T-cell (primary cell): Measurements from ENCODE around the gene RUSC1. TPM values are rescaled to one million over a fixed set of nuclear protein-coding genes. Genes with fewer than 3 reads are reported as not detected.

ENCODE experiments used
- ATAC-seq, 4 experiments: fragments of 200-7000 bp in 3 of 4; fragments of 150-1000 bp in 1 of 4; cut with Tn5 transposase; replicated peaks in 1 of 4; 1 replicate in 3 of 4; 2 replicates in 1 of 4; pipeline ENCODE4 v1.10.0; 2021; ENCODE audit warnings: moderate library complexity in 3 of 4, mild to moderate bottlenecking in 2 of 4, moderate number of reproducible peaks in 1 of 4
- CTCF ChIA-PET, 2 donors: fragments of 300-600 bp; sonication (Branson Sonifier 250); formaldehyde crosslinking; loops; one replicate each; lab custom pipeline; 2022; ENCODE audit warnings: antibody characterized with exemption in 2 of 2; lab: Charles Lee
- POLR2A ChIA-PET, 2 donors: fragments of 300-600 bp; sonication (Branson Sonifier 250); formaldehyde crosslinking; loops; one replicate each; lab custom pipeline; 2022; ENCODE audit warnings: antibody characterized with exemption in 2 of 2; lab: Charles Lee
- DNase-seq, 35 experiments: peaks; one replicate each; pipeline versions ENCODE4 v3.0.0 to v3.0.0-alpha.2; 2013 to 2023
- H3K27ac ChIP-seq: one replicate; pipeline ENCODE4 v1.5.1; 2013; ENCODE audit warnings: low read length
- H3K27me3 ChIP-seq, 2 experiments: replicated peaks in 1 of 2; 1 replicate in 1 of 2; 2 replicates in 1 of 2; pipeline versions ENCODE4 v1.6.1 to v1.7.0; 2013; ENCODE audit warnings: low read length in 1 of 2, mixed read lengths in 1 of 2; ENCODE audit not compliant: control insufficient read depth in 2 of 2, insufficient read depth in 2 of 2; ENCODE audit errors: extremely low read depth in 1 of 2
- H3K36me3 ChIP-seq, 2 donors: 1 replicate in 1 of 2; 2 replicates in 1 of 2; pipeline versions ENCODE4 v1.6.1 to v1.7.0; 2013; ENCODE audit warnings: low read length in 1 of 2; ENCODE audit not compliant: control insufficient read depth in 2 of 2, insufficient read depth in 1 of 2; ENCODE audit errors: extremely low read depth in 1 of 2
- H3K4me1 ChIP-seq, 2 experiments: 1 replicate in 1 of 2; 2 replicates in 1 of 2; pipeline versions ENCODE4 v1.6.1 to v1.7.0; 2013; ENCODE audit warnings: low read length in 2 of 2, mixed read lengths in 1 of 2; ENCODE audit not compliant: insufficient read depth in 2 of 2, control insufficient read depth in 1 of 2; ENCODE audit errors: extremely low read depth in 1 of 2
- H3K4me3 ChIP-seq, 2 donors: 1 replicate in 1 of 2; 2 replicates in 1 of 2; pipeline versions ENCODE4 v1.5.1 to v1.7.0; 2013; ENCODE audit warnings: mild to moderate bottlenecking in 2 of 2, low read length in 1 of 2, moderate library complexity in 1 of 2; ENCODE audit not compliant: control insufficient read depth in 1 of 2; ENCODE audit errors: extremely low read depth in 1 of 2
- H3K9me3 ChIP-seq: 2 replicates; pipeline ENCODE4 v1.7.0; 2013
- H3K27ac Mint-ChIP-seq, 2 donors: one replicate each; pipeline ENCODE4 v1.8.0; 2020 to 2021; ENCODE audit warnings: mild to moderate bottlenecking in 2 of 2, mixed read lengths in 2 of 2
- H3K27me3 Mint-ChIP-seq, 2 donors: one replicate each; pipeline ENCODE4 v1.8.0; 2021 to 2022; ENCODE audit warnings: mixed read lengths in 2 of 2
- H3K36me3 Mint-ChIP-seq: one replicate; pipeline ENCODE4 v1.8.0; 2021; ENCODE audit warnings: mixed read lengths
- H3K4me1 Mint-ChIP-seq, 3 donors: one replicate each; pipeline ENCODE4 v1.8.0; 2020 to 2022; ENCODE audit warnings: mixed read lengths in 3 of 3, mild to moderate bottlenecking in 1 of 3
- H3K4me3 Mint-ChIP-seq, 3 donors: one replicate each; pipeline ENCODE4 v1.8.0; 2020 to 2022; ENCODE audit warnings: mild to moderate bottlenecking in 3 of 3, mixed read lengths in 3 of 3, moderate library complexity in 3 of 3
- H3K9me3 Mint-ChIP-seq, 3 donors: one replicate each; pipeline ENCODE4 v1.8.0; 2020 to 2022; ENCODE audit warnings: mixed read lengths in 3 of 3
- WGBS: methylation state at CpG from one replicate; pipeline ENCODE4 v1.1.5; 2013; ENCODE audit warnings: missing lambda C conversion rate; ENCODE audit not compliant: insufficient coverage; 5-methylcytosine and 5-hydroxymethylcytosine counted together
- total RNA-seq, 35 experiments: library from RNA in 6 of 35; stranded (reverse) in 6 of 35; fragments of 120-200 nt in 1 of 35; gene quantifications; one replicate each; pipeline versions ENCODE4 v1.2.1 to v1.2.4 and lab custom pipeline; 2013 to 2026

The RUSC1 gene
- total RNA-seq, 5 donors from 2014 or later (not counting 1 experiment from before 2014, with no cell fraction given): 14.4 to 25.2 (median 22.9) TPM

DNA sequence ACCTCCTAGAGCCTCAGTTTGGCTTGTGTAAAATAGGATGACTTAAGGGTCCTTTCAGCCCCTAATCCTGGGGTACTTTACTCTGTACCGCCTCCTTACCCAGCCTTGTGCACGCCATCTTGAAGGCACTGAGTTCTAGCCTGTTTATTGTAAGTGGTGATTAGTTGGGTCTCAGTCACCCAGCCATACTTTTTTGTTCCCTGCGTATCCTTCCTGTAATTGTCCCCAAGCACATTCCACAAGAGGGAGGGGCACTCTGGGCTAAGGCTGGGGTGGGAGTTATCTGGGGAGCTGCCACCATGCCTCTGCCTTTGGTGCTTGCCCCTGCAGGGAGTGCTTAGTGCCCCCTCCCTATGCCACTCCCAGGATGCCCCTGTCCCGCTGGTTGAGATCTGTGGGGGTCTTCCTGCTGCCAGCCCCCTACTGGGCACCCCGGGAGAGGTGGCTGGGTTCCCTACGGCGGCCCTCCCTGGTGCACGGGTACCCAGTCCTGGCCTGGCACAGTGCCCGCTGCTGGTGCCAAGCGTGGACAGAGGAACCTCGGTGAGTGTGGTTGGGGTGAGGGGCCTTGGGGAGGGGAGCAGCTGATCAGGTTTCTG is 11.2 kb upstream of the RUSC1 start:
- ATAC-seq (no peak), DNase-seq (peak in 1 of 35 experiments; percentile 15)
- H3K27ac Mint-ChIP-seq: peak overlapping the region; percentile 92 to 93
- ChIA-PET CTCF (interaction anchor here in 1 of 2 donors (0.6 kb wide), 1 partner anchor 36 kb away, joined by 3 read pairs; the partner anchor contains the start of gene CLK2), POLR2A (interaction anchor here in 1 of 2 donors (0.6 kb wide), 1 partner anchor 15 kb away, joined by 3 read pairs; no protein-coding TSS in a partner anchor)
- peaks cover 17% of the 10 kb centered on the region for H3K36me3 Mint-ChIP-seq
- H3K4me3 Mint-ChIP-seq: peak overlapping the region; percentile 90 to 95 (median 92)
- H3K4me3 ChIP-seq: peak overlapping the region; percentile 89
- no peaks in the 10 kb centered on the region for H3K9me3 ChIP-seq
- H3K4me1 Mint-ChIP-seq: peaks cover 30 to 32% (median 31%) of the 10 kb centered on the region in 3 donors
- WGBS: 14% methylated on average over 3 of the region's 11 CpGs
- no peaks in the 10 kb centered on the region for H3K27me3 ChIP-seq
- no peaks in the 10 kb centered on the region for H3K27me3 Mint-ChIP-seq
- no peaks in the 10 kb centered on the region for H3K9me3 Mint-ChIP-seq
- H3K4me1 ChIP-seq: peaks cover 5 to 30% of the 10 kb centered on the region in 2 experiments
- H3K27ac ChIP-seq: peak overlapping the region; percentile 98
- peaks cover 0 to 15% of the 10 kb centered on the region in 2 donors for H3K36me3 ChIP-seq

DNA sequence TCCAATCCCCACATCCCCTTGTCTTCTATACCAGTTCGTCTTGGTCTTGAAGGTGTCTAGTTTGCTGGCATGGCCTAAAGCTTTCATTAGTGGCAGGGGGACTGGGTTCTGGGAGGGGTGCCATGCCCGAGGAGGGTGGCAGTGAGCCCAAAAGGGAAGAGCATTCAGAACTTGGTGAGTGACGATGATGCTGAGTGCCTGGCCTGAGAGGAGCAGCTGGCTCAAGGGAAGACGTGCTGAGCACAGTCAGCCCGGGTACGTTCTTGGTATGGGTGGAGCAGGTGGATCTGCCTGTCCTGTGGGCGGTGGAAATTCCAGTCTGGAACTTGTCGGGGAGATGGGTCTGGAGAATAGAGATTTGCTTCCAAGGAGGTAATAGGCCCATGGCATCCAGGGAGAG is 7.4 kb upstream of the RUSC1 start:
- ChIA-PET POLR2A (no interaction called here), CTCF (no interaction called here)
- Mint-ChIP-seq H3K4me1 (peaks cover 24 to 28% (median 27%) of the 10 kb centered on the region in 3 donors), H3K27me3 (no peaks in the 10 kb centered on the region), H3K4me3 (no peak overlapping the region), H3K9me3 (no peaks in the 10 kb centered on the region), H3K27ac (no peak overlapping the region), H3K36me3 (peaks cover 17% of the 10 kb centered on the region)
- peaks cover 5 to 23% of the 10 kb centered on the region in 2 experiments for H3K4me1 ChIP-seq
- ATAC-seq (no peak), DNase-seq (no peak)
- no peak overlapping the region for H3K27ac ChIP-seq
- H3K4me3 ChIP-seq: no peak overlapping the region
- WGBS: 95% methylated on average over 7 of the region's 8 CpGs
- peaks cover 4 to 26% of the 10 kb centered on the region in 2 donors for H3K36me3 ChIP-seq
- H3K9me3 ChIP-seq: no peaks in the 10 kb centered on the region
- no peaks in the 10 kb centered on the region for H3K27me3 ChIP-seq

DNA sequence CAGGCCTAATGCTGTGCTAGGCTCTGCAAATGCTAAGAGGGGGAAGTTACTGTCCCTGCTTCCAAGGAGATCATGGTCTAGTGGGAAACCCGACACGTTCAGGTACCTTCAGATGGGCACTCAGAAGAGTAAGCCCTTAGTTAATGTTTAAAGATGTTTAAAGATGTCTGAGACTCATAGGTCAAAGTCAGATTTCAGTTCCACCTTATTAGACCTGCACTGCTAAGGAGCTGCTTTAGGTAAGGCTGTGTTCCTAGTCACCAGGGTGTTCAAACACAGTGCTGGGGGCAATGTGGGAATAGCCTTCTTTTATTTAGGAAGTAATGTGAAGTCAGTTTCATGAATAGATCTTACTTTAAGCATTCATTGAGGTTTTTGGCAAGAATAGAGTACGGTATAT is 3.8 kb upstream of the RUSC1 start:
- no peak overlapping the region for H3K27ac ChIP-seq
- no peaks in the 10 kb centered on the region for H3K9me3 ChIP-seq
- Mint-ChIP-seq H3K4me3 (no peak overlapping the region), H3K36me3 (peaks cover 16% of the 10 kb centered on the region), H3K27me3 (no peaks in the 10 kb centered on the region), H3K4me1 (peaks cover 21 to 28% (median 27%) of the 10 kb centered on the region in 3 donors), H3K9me3 (no peaks in the 10 kb centered on the region), H3K27ac (no peak overlapping the region)
- no peak for ATAC-seq
- peaks cover 2 to 18% of the 10 kb centered on the region in 2 experiments for H3K4me1 ChIP-seq
- CTCF ChIA-PET: no interaction called here
- no peak for DNase-seq
- POLR2A ChIA-PET: interaction anchor here (0.5 to 0.7 kb wide), 3 partner anchors 65 to 223 kb away, joined by 3 read pairs; no protein-coding TSS in a partner anchor
- WGBS: 90% methylated on average over 2 of the region's 3 CpGs
- no peak overlapping the region for H3K4me3 ChIP-seq
- peaks cover 4 to 29% of the 10 kb centered on the region in 2 donors for H3K36me3 ChIP-seq
- peaks cover 0 to under 1% of the 10 kb centered on the region in 2 experiments for H3K27me3 ChIP-seq

DNA sequence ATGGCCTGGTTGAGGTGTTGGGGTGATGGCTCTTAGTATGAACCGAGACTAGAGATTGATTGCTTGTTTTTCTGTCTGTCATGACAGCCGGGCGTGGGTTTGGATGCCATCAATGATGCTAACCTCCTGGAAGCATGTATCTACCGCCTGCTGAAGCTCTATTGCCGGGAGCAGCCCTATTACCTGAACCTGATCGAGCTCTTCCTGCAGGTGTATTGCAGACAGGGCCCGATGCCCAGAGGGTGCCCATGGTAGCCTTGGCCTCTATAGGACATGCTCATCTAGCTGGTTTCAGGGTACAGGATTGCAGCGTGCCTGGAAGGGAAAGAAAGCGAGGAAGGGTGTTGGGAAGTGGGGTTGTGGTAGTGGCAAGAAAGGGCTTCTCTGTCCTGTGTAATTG is 2.6 kb upstream of the RUSC1 start:
- 97% methylated on average over 9 of the region's 9 CpGs for WGBS
- ChIA-PET CTCF (no interaction called here), POLR2A (no interaction called here)
- Histone ChIP-seq H3K27me3 (peaks cover 0 to 2% of the 10 kb centered on the region in 2 experiments), H3K9me3 (no peaks in the 10 kb centered on the region), H3K4me1 (peaks cover 5 to 29% of the 10 kb centered on the region in 2 experiments), H3K4me3 (no peak overlapping the region), H3K36me3 (peaks cover 4 to 23% of the 10 kb centered on the region in 2 donors), H3K27ac (no peak overlapping the region)
- Mint-ChIP-seq H3K9me3 (no peaks in the 10 kb centered on the region), H3K36me3 (peaks cover 10% of the 10 kb centered on the region), H3K27me3 (no peaks in the 10 kb centered on the region), H3K27ac (no peak overlapping the region), H3K4me1 (peaks cover 28 to 32% (median 32%) of the 10 kb centered on the region in 3 donors), H3K4me3 (no peak overlapping the region)
- DNase-seq (no peak), ATAC-seq (no peak)

DNA sequence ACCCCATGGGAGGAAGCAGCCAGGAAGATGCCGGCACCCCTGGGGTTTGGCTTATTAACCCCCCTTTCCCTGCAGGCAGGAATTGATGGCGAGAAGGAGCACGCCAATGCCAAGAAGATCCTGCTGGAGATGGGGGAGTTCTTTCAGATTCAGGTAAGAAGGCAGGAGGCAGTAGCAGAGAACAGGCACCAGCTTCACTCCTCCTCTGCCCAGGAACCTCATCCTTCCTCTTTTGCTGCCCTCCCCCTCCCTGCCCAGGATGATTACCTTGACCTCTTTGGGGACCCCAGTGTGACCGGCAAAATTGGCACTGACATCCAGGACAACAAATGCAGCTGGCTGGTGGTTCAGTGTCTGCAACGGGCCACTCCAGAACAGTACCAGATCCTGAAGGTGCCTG is 1.2 kb upstream of the RUSC1 start:
- Histone ChIP-seq H3K4me3 (no peak overlapping the region), H3K9me3 (no peaks in the 10 kb centered on the region), H3K36me3 (peaks cover 4 to 18% of the 10 kb centered on the region in 2 donors), H3K27me3 (peaks cover 0 to 2% of the 10 kb centered on the region in 2 experiments), H3K4me1 (peaks cover 5 to 33% of the 10 kb centered on the region in 2 experiments), H3K27ac (no peak overlapping the region)
- Mint-ChIP-seq H3K27ac (no peak overlapping the region), H3K4me1 (peaks cover 26 to 32% (median 28%) of the 10 kb centered on the region in 3 donors), H3K4me3 (peak overlapping the region in 1 of 3 donors; percentile 89), H3K36me3 (peaks cover 5% of the 10 kb centered on the region), H3K9me3 (no peaks in the 10 kb centered on the region), H3K27me3 (no peaks in the 10 kb centered on the region)
- ATAC-seq (no peak), DNase-seq (no peak)
- CTCF ChIA-PET: interaction anchor here (0.6 to 5.5 kb wide), 2 partner anchors 20 to 70 kb away, joined by 3 to 62 read pairs; no protein-coding TSS in a partner anchor
- 100% methylated on average over 1 of the region's 5 CpGs for WGBS
- POLR2A ChIA-PET: no interaction called here

DNA sequence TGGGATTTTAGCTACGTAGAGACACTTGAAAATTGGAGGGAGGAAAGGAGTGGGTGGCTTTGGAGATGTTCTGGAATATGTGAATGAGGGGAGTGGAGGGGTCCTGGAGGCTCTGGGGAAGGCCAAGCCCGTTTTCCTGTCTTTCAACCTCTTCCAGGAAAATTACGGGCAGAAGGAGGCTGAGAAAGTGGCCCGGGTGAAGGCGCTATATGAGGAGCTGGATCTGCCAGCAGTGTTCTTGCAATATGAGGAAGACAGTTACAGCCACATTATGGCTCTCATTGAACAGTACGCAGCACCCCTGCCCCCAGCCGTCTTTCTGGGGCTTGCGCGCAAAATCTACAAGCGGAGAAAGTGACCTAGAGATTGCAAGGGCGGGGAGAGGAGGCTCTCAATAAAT is 442 bp upstream of the RUSC1 start:
- Histone ChIP-seq H3K27ac (no peak overlapping the region), H3K4me1 (peaks cover 5 to 40% of the 10 kb centered on the region in 2 experiments), H3K4me3 (peak overlapping the region; percentile 35 to 36), H3K9me3 (no peaks in the 10 kb centered on the region), H3K36me3 (peaks cover 0 to 12% of the 10 kb centered on the region in 2 donors), H3K27me3 (peaks cover 0 to 2% of the 10 kb centered on the region in 2 experiments)
- peak overlapping the region; percentile 68 to 89 (median 71) for H3K4me3 Mint-ChIP-seq
- ATAC-seq (no peak), DNase-seq (no peak)
- H3K9me3 Mint-ChIP-seq: no peaks in the 10 kb centered on the region
- WGBS: 74% methylated on average over 11 of the region's 11 CpGs
- ChIA-PET POLR2A (interaction anchor here in 1 of 2 donors (1.0 kb wide), 1 partner anchor 69 kb away, joined by 3 read pairs; no protein-coding TSS in a partner anchor), CTCF (interaction anchor here (0.5 to 5.5 kb wide), 3 partner anchors 19 to 71 kb away, joined by 3 to 62 read pairs (median 3); no protein-coding TSS in a partner anchor)
- no peaks in the 10 kb centered on the region for H3K27me3 Mint-ChIP-seq
- peaks cover 5% of the 10 kb centered on the region for H3K36me3 Mint-ChIP-seq
- H3K4me1 Mint-ChIP-seq: peaks cover 26 to 32% (median 28%) of the 10 kb centered on the region in 3 donors
- H3K27ac Mint-ChIP-seq: peak overlapping the region in 1 of 2 donors; percentile 25
